Astrocyte of the cerebellum (primary cell): ENCODE results near the gene RAB40B.

Experiments used
- DNase-seq: peaks from one replicate; pipeline ENCODE4 v3.0.0-alpha.2; 2011; ENCODE audit warnings: low read depth
- H3K4me3 ChIP-seq: 2 replicates; pipeline ENCODE4 v1.5.1; 2011; ENCODE audit warnings: mild to moderate bottlenecking, low read depth, low read length, moderate library complexity
- CTCF ChIP-seq: IDR thresholded peaks from 2 replicates; pipeline ENCODE4 v1.5.1; 2012; ENCODE audit warnings: low read length, low read depth, moderate library complexity, mild to moderate bottlenecking; ENCODE audit errors: missing control alignments
- in situ Hi-C: cut with HindIII; loops from 2 replicates; pipeline ENCODE4 v1.10.0; 2017; ENCODE audit warnings: low sequenced_read_pairs

Gene RAB40B

DNA sequence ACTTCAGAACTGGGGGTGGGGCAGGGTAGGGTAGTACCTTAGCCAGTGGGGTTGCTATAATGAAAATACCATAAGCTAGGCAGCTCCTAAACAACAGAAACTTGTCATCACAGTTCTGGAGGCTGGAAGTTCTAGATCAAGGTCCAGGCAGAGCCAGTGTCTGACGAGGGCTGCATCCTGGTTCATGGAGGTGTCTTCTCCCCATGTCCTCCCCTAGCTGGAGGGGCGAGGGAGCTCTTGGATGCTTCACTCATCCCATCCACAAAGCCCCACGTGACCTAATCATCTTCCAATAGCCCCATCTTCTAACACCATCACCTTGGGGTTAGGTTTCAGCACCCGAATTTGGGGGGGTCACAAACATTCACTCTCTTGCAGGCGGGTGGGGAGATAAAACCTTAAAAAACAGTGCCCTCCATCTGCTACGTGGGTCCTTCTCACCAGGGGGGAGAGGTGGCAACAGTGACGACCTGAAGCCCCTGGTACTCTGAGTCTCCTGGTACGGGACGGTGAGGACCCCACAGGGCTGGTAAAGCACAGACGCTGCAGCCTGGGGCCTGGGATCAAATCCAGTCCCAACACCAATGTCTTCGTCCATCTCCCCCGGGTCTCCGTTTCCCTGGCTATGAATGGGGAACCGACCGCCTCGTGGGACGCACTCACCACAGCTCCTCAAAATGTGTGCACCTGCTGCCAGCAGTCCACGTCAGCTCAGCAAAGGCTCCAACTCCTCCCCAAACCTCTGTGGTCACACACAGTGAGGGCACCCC is 22.8 kb downstream of the RAB40B start:
- H3K4me3 ChIP-seq: no peak overlapping the region
- TF ChIP-seq CTCF: no peak
- DNase-seq: no peak
- in situ Hi-C loops: no loop called here

DNA sequence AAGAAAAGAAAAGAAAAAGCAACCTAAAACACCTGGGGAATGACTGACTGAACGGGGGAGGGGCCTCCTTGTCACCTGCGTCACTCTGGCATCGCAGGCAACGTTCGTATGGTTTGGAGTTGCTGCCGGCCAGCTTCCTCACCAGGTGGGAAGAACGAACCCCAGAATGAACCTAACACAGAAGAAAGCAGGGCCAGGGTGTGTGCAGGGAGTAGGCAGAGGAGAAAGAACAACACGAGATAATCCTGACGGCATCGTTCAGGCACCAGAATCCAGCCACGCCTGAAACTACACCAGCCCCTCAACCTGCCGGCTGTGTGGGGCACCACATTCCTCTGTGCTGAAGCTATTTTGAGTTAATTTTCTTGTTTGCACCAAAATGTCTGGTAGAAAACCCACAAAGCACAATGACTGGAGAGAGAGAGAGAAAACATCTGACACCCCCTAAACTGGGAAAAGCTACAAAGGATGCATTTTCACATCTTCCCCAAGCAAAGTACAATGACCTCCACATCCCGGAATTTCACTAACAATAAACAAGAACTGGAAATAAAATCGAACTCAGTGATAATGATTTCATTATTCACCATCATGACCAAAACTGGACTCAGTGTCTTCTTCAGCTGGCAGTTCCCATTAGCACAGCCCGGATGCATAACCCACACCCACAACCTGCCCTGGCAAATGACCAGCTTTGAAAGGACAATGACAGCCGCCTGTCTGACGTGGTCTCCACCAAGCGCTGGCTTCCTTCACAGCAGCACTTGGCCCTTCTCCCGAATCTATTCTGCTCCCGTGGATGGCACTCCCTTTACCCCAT is 23.6 kb downstream of the RAB40B start:
- in situ Hi-C loops: no loop called here
- no peak overlapping the region for H3K4me3 ChIP-seq
- no peak for TF ChIP-seq CTCF
- DNase-seq: no peak

GRCh38 chr17:82670661-82671450 is 27.6 kb downstream of the RAB40B start:
- TF ChIP-seq CTCF: no peak
- in situ Hi-C loops: no loop called here
- no peak overlapping the region for H3K4me3 ChIP-seq
- no peak for DNase-seq

GRCh38 chr17:82668631-82669099 is 29.8 kb downstream of the RAB40B start:
- DNase-seq: no peak
- in situ Hi-C loops: no loop called here
- H3K4me3 ChIP-seq: no peak overlapping the region
- peak; percentile 47 for TF ChIP-seq CTCF

- no peak for TF ChIP-seq CTCF
- H3K4me3 ChIP-seq: no peak overlapping the region
- DNase-seq: no peak
- in situ Hi-C loops: no loop called here
These were observed 30.4 kb downstream of the RAB40B start for GRCh38 chr17:82668024-82668630.

DNA sequence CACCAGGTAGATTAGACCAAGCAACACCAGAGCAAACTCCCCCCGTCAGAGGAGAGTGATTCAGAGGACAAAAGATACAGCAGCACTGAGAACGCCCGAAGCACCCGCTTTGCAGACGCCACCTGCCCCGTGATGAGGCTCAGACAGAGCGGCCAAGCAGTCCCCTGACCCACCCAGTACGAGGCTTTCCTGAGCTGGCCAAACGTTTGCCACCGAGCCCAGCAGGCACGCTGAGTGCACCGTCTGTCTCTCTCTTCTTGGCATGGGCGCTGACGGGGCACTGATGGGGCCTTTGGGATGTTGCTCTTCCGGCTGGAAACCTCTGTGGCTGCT is 30.9 kb downstream of the RAB40B start:
- DNase-seq: no peak
- in situ Hi-C loops: no loop called here
- TF ChIP-seq CTCF: no peak
- H3K4me3 ChIP-seq: no peak overlapping the region
